Vagina (tissue), 2 donors: ENCODE measurements around the gene PARP2. TPM values are rescaled to one million over a fixed set of nuclear protein-coding genes. Genes with fewer than 3 reads are reported as not detected.

Experiments used
- DNase-seq, 2 donors: peaks; one replicate each; pipeline ENCODE4 v3.0.0-alpha.2; 2017; ENCODE audit errors: extremely low spot score in 2 of 2
- H3K27ac ChIP-seq: fragments of 200-600 bp; sonication (generic); one replicate; pipeline ENCODE4 v1.5.1; 2019
- H3K27me3 ChIP-seq: fragments of 200-600 bp; sonication (generic); one replicate; pipeline ENCODE4 v1.5.1; 2019
- H3K36me3 ChIP-seq, 2 donors: fragments of 200-600 bp; sonication (generic); one replicate each; pipeline ENCODE4 v1.5.1; 2017 to 2019
- H3K4me1 ChIP-seq: fragments of 200-600 bp; sonication (generic); one replicate; pipeline ENCODE4 v1.5.1; 2019
- H3K4me3 ChIP-seq, 2 donors: fragments of 200-600 bp; sonication (generic); 1 replicate in 1 of 2; 2 replicates in 1 of 2; pipeline ENCODE4 v1.5.1; 2016 to 2019
- H3K9me3 ChIP-seq: fragments of 200-600 bp; sonication (generic); one replicate; pipeline ENCODE4 v1.5.1; 2019
- POLR2A ChIP-seq, 2 donors: fragments of 450-650 bp; IDR thresholded peaks; one replicate each; pipeline ENCODE4 v1.6.1; 2017; ENCODE audit warnings: antibody characterized with exemption in 2 of 2, mild to moderate bottlenecking in 2 of 2, moderate library complexity in 2 of 2
- POLR2AphosphoS5 ChIP-seq, 2 donors: sonication (generic); formaldehyde crosslinking; IDR thresholded peaks; one replicate each; pipeline ENCODE4 v1.9.0; 2017; ENCODE audit warnings: antibody characterized with exemption in 2 of 2, mild to moderate bottlenecking in 2 of 2, low read depth in 1 of 2; ENCODE audit not compliant: insufficient read depth in 1 of 2
- intact Hi-C: fragments of 100-400 bp; cut with DNase I; formaldehyde crosslinking; loops from one replicate; pipeline ENCODE4 v1.15.1; 2023
- total RNA-seq: library from RNA; depleted of rRNA; stranded (reverse); fragments of >200 nt; gene quantifications from one replicate; pipeline ENCODE4 v1.2.3, GENCODE V29; 2016
- TF ChIP-seq, protein P1 (sequence below), 3 experiments: fragments of 450-650 bp in 2 of 3; fragments of 200-600 bp in 1 of 3; sonication (generic) in 1 of 3; IDR thresholded peaks; one replicate each; pipeline ENCODE4 v1.5.1; 2017 to 2019; ENCODE audit warnings: antibody characterized with exemption in 3 of 3, mild to moderate bottlenecking in 2 of 3, moderate library complexity in 2 of 3

PARP2 gene
- total RNA-seq, 1 donor from 2014 or later: 5.9 TPM

DNA sequence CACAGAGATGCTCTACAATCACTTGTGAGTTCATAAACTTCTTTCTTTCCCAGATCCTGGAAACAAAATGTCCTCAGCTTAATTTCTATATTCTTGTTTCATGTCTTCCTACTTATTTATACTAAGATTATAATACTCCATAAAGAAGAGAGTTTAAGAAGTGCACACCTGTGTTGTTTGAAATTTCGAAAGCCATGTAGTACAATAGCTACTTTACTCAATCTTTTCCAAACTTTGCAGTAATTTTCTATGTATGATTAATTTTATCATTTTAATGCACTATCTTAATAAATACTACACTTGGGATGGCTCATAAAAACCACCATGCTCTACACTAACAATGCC lies 37.4 kb upstream of the PARP2 start:
- DNase-seq: no peak
- Histone ChIP-seq H3K36me3 (no peaks in the 10 kb centered on the region), H3K4me3 (peak overlapping the region in 1 of 2 donors; percentile 81), H3K9me3 (no peaks in the 10 kb centered on the region), H3K27ac (no peak overlapping the region), H3K27me3 (no peaks in the 10 kb centered on the region), H3K4me1 (peaks cover 24% of the 10 kb centered on the region)
- intact Hi-C loops: no loop called here
- no peak for TF ChIP-seq POLR2AphosphoS5 (IDR thresholded peaks at IDR 0.05; ENCODE audit: insufficient read depth in 1 of 2, low read depth in 1 of 2)
- TF ChIP-seq, protein P1, sequence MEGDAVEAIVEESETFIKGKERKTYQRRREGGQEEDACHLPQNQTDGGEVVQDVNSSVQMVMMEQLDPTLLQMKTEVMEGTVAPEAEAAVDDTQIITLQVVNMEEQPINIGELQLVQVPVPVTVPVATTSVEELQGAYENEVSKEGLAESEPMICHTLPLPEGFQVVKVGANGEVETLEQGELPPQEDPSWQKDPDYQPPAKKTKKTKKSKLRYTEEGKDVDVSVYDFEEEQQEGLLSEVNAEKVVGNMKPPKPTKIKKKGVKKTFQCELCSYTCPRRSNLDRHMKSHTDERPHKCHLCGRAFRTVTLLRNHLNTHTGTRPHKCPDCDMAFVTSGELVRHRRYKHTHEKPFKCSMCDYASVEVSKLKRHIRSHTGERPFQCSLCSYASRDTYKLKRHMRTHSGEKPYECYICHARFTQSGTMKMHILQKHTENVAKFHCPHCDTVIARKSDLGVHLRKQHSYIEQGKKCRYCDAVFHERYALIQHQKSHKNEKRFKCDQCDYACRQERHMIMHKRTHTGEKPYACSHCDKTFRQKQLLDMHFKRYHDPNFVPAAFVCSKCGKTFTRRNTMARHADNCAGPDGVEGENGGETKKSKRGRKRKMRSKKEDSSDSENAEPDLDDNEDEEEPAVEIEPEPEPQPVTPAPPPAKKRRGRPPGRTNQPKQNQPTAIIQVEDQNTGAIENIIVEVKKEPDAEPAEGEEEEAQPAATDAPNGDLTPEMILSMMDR (IDR thresholded peaks at IDR 0.05): no peak
- TF ChIP-seq POLR2A (IDR thresholded peaks at IDR 0.05): no peak

DNA sequence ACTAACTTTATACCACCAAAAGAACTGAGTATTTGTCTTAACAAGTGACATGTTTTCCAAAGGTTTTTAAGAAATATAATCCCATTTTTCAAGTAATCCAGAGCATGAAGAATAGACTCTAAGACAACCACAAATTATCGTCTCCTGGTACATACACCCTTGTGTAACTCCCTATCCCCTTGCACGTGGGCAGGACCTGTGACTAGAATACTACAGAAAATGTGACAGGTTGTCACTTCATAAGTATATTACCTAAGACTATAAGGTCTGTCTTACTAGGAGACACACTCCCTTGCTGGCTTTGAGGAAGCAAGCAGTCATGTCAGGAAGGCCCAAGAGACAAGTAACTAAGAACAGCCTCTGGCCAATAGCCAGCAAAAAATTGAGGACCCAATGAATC lies 29.4 kb upstream of the PARP2 start:
- TF ChIP-seq POLR2AphosphoS5 (IDR thresholded peaks at IDR 0.05; ENCODE audit: insufficient read depth in 1 of 2, low read depth in 1 of 2) (no peak), POLR2A (IDR thresholded peaks at IDR 0.05) (no peak)
- TF ChIP-seq, protein P1 (IDR thresholded peaks at IDR 0.05): no peak
- intact Hi-C loops: no loop called here
- Histone ChIP-seq H3K4me1 (no peaks in the 10 kb centered on the region), H3K9me3 (no peaks in the 10 kb centered on the region), H3K36me3 (peaks cover 0 to 62% of the 10 kb centered on the region in 2 donors), H3K27me3 (no peaks in the 10 kb centered on the region), H3K27ac (no peak overlapping the region), H3K4me3 (no peak overlapping the region)
- no peak for DNase-seq

DNA sequence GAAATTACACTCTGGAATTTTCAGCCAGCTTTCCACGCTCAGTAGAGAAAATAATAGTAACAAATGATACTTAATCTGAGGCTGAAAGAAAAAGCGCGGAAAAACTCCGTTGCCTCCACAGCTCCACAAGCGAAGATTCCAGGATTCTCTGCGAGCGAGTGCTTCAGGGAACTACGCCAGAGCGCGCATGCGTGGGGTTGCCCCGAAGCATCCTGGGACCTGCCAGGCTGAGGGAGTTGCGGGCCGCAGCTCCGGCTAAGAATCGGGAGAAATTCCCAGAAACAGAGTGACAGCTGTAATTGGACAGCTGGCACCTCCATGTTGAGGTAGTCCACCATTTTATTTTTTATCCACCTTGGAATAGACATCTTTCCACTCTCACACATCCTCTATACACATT lies 25.7 kb upstream of the PARP2 start:
- no peak overlapping the region for H3K27ac ChIP-seq
- DNase-seq: no peak
- no peak overlapping the region for H3K4me3 ChIP-seq
- TF ChIP-seq, protein P1 (IDR thresholded peaks at IDR 0.05): no peak
- TF ChIP-seq POLR2AphosphoS5 (IDR thresholded peaks at IDR 0.05; ENCODE audit: insufficient read depth in 1 of 2, low read depth in 1 of 2): no peak
- H3K4me1 ChIP-seq: no peaks in the 10 kb centered on the region
- peaks cover 0 to 57% of the 10 kb centered on the region in 2 donors for H3K36me3 ChIP-seq
- intact Hi-C loops: no loop called here
- H3K27me3 ChIP-seq: no peaks in the 10 kb centered on the region
- H3K9me3 ChIP-seq: no peaks in the 10 kb centered on the region

DNA sequence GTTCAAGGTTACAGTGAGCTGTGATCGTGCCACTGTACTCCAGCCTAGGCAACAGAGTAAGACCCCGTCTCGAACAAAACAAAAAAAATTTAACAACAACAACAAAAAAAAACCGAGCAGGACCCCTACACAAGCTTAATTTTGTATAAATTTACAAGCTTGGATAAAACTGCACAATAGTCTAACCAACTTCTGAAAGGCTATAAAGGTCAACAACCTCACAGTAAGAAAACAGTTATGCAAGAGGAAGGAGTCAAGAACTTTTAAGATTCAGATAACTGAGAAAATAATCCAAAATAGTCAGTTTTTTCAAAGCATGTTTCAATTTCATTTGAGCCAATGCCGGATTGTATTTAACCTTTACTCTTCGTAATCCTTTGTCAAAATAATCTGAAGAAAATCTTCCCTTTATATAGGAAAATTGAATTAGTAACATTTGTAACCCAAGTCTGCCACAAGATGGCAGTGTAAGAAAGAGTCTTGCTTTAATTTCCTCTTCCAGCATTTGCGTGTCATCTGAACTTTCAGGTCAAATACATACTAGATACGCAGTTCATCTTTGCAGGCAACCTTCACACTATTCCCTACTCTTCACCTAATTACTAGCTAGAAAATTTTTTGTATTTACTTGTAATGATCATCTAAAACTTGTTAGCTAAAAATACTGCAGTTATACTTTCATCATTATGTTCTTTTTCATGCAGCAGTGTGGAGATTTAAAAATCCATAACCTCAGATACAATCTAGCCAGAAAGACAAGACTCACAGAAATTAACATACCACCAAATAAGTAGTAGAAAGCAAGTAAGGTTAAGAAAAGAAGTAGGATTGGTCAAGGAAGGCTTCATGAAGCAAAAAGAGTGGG lies 16.2 kb upstream of the PARP2 start:
- DNase-seq: no peak
- Histone ChIP-seq H3K4me1 (peaks cover 24% of the 10 kb centered on the region), H3K27me3 (no peaks in the 10 kb centered on the region), H3K4me3 (no peak overlapping the region), H3K27ac (peak overlapping the region; percentile 42), H3K9me3 (no peaks in the 10 kb centered on the region), H3K36me3 (peaks cover 0 to 39% of the 10 kb centered on the region in 2 donors)
- intact Hi-C loops: loop anchor here (5.0 kb wide), 1 partner anchor 285 kb away; no protein-coding TSS in a partner anchor
- TF ChIP-seq POLR2AphosphoS5 (IDR thresholded peaks at IDR 0.05; ENCODE audit: insufficient read depth in 1 of 2, low read depth in 1 of 2) (peak in 1 of 2 donors; percentile 69), POLR2A (IDR thresholded peaks at IDR 0.05) (no peak)
- TF ChIP-seq, protein P1 (IDR thresholded peaks at IDR 0.05): peak; percentile 64 to 74 (median 65)

DNA sequence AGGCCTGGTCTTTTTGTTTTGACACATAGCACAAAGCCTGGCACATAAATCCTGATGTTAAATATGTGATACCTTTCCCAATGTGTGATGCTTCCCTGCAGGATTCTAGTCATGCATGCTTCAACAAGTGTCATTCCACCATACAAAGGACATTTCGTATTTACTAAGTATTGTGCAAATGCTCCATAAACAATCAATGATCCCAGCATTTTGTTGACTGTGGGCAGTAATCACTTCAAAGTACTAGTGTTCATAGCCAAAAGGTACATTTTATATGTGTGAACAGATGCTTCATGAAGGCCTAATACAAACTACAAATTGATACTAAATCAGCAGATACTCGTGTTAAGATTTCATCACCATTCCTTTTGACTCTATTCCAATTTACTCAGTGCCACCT lies 14.7 kb upstream of the PARP2 start:
- DNase-seq: no peak
- no peaks in the 10 kb centered on the region for H3K9me3 ChIP-seq
- peaks cover 0 to 29% of the 10 kb centered on the region in 2 donors for H3K36me3 ChIP-seq
- H3K27ac ChIP-seq: no peak overlapping the region
- intact Hi-C loops: loop anchor here (5.0 kb wide), 1 partner anchor 284 kb away; no protein-coding TSS in a partner anchor
- H3K4me1 ChIP-seq: peaks cover 29% of the 10 kb centered on the region
- no peak overlapping the region for H3K4me3 ChIP-seq
- H3K27me3 ChIP-seq: no peaks in the 10 kb centered on the region
- TF ChIP-seq POLR2A (IDR thresholded peaks at IDR 0.05): no peak
- TF ChIP-seq, protein P1 (IDR thresholded peaks at IDR 0.05): no peak
